Articular chondrocyte of knee joint (primary cell): Measurements from ENCODE around the gene OR4K2. TPM values are rescaled to one million over a fixed set of nuclear protein-coding genes. Genes with fewer than 3 reads are reported as not detected.

Experiments
- total RNA-seq: library from RNA; depleted of rRNA; stranded (reverse); fragments of >200 nt; gene quantifications from 2 replicates; pipeline ENCODE4 v1.2.3, GENCODE V29; 2012

OR4K2 gene, protein sequence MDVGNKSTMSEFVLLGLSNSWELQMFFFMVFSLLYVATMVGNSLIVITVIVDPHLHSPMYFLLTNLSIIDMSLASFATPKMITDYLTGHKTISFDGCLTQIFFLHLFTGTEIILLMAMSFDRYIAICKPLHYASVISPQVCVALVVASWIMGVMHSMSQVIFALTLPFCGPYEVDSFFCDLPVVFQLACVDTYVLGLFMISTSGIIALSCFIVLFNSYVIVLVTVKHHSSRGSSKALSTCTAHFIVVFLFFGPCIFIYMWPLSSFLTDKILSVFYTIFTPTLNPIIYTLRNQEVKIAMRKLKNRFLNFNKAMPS
- total RNA-seq: not detected in 2 replicates

DNA sequence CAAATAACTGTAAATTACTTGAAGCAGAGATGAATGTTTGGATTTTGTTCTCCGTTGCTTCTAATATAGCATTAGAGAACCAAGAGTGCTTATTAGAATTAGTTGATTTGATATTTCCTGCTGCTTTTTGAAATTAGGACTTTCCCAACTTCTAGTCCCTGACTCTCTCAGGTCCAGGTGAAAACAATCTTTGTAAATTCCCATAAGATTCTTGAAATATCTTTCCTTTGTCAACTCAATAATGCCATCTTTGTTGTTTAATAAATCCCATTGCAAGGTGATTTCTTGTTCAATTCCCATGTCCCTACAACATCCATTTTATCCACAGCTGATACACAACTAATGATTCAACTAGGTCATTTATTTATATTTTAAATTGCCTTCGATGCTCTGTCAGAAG is at the start of gene OR4K2:
Gene OR4K2 (plus strand): TSS at position 301 of the 400 bp plus-strand sequence. CDS start 1,126 bp downstream, outside the sequence.

DNA sequence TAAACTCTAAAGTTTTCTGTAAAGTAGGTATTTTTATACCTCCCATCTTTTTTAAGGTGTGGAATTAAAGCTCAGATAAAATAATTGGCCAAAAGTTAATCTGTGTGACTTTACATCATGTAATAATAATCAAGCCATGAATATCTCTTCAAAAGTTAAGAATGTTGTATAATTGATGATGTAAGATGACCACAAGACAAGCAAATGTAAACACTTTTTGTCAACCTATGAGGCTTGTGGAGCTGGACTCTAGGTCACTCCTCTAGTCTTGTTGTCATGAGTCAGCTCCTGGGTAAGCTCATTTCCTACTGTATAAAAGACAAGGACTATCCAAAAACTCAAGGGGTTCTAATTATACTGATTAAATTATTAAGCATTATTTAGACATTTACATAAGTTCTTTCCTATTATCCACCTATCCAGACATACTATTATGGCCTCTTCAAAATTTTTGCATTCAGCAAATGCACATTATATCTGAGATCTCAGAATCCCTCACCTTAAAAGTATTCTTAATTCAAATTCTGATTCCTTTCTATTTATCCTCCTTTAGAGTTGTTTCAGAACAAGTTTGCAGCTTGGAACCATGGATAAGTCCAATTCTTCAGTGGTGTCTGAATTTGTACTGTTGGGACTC is 45.2 kb downstream of the OR4K2 start, which contains the start of gene OR4K5:
Gene OR4K5 (plus strand): TSS at position 587 of the 637 bp plus-strand sequence. CDS start 0 bp downstream, at position 587.

DNA sequence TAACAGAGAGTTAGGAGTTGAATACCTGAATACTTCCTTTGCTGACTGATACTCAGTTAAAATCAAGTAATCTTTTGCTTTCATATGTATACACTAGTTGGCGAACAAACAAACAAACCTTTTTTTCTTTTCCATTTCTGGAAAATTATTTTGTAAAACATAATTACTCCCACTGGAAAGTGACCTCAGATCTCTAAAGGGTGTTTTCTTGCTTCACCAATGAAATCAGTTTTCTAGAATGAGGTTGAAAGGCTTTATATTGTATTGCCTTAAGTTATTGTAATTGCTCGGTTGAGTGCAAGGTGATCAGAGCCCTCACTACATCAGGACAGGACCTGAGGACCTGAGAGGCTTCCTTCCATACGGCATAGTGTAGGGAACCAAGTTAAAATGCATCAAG is 55.7 kb downstream of the OR4K2 start, which contains the start of gene OR4K1:
Gene OR4K1 (plus strand): TSS at position 301 of the 400 bp plus-strand sequence. CDS start 4,750 bp downstream, outside the sequence.

Other genes starting within 250 kb of the OR4K2 start
- not detected in 2 replicates for gene OR11H2, start 161.3 kb upstream of the OR4K2 start, total RNA-seq
- not detected in 2 replicates for gene OR4Q3, start 131.6 kb upstream of the OR4K2 start, total RNA-seq
- not detected in 2 replicates for gene OR4M1, start 101.6 kb upstream of the OR4K2 start, total RNA-seq
- not detected in 2 replicates for gene OR4N2, start 71.4 kb upstream of the OR4K2 start, total RNA-seq
- gene OR4K5, start 45.5 kb downstream of the OR4K2 start, total RNA-seq: not detected in 2 replicates
- not detected in 2 replicates for gene OR4K1, start 55.8 kb downstream of the OR4K2 start, total RNA-seq
- not detected in 2 replicates for gene OR4K15, start 100.4 kb downstream of the OR4K2 start, total RNA-seq
- gene OR4Q2, start 127.0 kb downstream of the OR4K2 start, total RNA-seq: not detected in 2 replicates
- gene OR4K14, start 144.2 kb downstream of the OR4K2 start, total RNA-seq: not detected in 2 replicates
- gene OR4K13, start 160.9 kb downstream of the OR4K2 start, total RNA-seq: not detected in 2 replicates
- gene OR4L1, start 184.9 kb downstream of the OR4K2 start, total RNA-seq: not detected in 2 replicates
- gene OR4K17, start 235.6 kb downstream of the OR4K2 start, total RNA-seq: not detected in 2 replicates